Stimulated activated CD8-positive, alpha-beta memory T cell treated with anti-CD3 and anti-CD28 coated beads, Interleukin-12 subunit alpha, Interleukin-12 subunit beta, amount 100 ng/mL, for 24 hours (primary cell): ENCODE measurements around the gene KCNN4.
"Not testable (repeated sequence)": the region's sequence is repeated elsewhere in the genome, so short reads cannot be mapped to it uniquely, and the experiment has no call there.

Source experiments
- DNase-seq: peaks from one replicate; pipeline ENCODE4 v3.0.0-alpha.2; 2020; ENCODE audit errors: extremely low read depth

Gene KCNN4

DNA sequence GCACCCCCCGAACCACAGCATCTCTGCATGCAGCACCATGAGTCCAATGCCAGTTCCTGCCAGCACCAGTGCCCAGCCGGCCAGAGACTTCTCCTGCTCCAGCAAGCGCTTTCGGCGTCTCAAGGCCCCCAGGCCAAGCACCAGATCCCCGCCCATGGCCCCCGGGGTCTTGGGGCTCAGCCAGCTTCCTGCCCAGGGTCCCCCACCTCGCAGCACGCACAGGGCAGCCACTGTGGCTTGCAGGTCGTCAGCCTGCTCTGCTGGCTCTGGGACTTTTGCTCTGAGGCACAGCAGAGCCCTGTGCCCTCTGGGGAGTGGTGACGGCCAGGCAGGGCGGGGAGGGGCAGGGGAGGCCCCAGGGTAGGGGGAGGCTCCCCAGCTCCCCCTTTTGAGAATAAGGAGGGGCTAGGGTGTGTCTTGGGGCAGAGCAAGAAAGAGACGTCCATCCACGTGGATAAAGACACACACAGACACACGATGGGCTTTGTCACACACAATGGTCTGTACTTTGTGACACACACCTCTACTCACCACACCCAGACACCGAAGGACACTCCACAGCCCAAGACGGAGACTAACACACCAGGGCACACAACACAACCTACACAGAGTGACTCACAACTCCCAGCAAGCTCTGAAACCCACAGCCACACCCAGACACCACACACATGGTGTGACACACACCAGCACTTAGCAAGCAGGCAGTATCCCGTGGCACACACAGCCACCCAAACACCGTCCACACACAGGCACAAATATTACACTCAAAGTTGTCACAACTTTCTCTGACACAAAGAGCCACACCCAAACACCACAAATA, at the start of gene KCNN4:
Gene KCNN4 (minus strand): TSS at position 268 of the 820 bp plus-strand sequence. CDS start 112 bp downstream, at position 156.
- peak; percentile 55 for DNase-seq

DNA sequence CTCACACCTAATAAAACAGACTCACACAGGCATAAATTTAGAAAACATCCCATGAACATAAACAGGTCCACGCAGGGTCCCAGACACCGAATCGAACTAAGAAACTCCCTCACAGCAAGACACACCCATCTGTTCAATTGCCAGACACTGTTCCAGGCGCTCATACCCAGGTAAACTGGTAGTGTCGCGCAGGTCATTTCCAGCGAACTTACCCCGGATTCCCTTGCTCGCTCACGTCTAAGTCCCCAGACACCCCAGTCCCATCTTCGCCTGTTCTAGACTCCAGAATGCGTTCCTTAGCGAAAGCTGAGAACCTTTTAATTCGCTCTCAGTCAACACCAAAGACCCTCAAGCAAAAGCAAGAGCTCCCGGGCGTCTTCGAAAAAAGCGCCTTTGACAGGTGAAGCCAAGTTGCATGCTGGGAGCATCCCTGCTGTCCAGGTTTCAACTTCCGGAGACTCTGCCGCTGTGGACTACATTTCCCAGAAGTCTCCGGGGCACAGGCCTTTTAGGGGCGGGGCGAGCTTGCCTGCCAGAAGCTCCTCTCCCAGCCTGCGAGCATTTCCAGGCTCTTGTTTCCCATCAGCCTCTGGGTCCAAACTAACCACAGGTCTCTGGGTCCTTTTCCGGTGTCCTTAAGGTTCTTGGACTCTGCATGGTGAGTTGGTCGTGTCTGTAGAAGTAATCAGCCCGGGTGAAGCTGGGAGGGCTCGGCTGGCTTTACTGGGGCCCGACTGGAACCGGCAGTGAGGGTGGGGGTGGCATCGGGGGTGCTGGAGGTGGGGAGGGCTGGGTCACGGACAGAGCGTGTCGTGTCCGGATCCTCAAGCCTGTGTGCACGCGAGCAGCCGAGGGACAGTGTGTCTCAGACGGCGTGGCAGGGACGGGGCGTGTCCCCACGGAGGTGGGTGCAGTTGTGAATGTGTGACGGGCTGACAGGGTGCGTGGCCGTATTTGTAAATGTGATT, 46.3 kb upstream of the KCNN4 start, which contains the start of gene ZNF283:
Gene ZNF283 (plus strand): TSS at position 535 of the 968 bp plus-strand sequence. CDS start 6,184 bp downstream, outside the sequence.
- DNase-seq, result peak; percentile 62

DNA sequence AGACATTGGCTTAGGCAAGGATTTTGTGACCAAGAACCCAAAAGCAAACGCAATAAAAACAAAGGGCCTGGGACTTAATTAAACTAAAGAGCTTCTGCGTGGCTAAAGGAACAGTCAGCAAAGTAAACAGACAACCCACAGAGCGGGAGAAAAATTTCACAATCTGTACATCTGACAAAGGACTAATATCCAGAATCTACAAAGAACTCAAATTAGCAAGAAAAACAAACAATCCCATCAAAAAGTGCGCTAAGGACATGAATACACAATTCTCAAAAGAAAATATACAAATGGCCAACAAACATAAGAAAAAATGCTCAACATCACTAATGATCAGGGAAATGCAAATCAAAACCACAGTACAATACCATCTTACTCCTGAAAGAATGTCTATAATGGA, 43.8 kb upstream of the KCNN4 start:
- not testable (repeated sequence) for DNase-seq

DNA sequence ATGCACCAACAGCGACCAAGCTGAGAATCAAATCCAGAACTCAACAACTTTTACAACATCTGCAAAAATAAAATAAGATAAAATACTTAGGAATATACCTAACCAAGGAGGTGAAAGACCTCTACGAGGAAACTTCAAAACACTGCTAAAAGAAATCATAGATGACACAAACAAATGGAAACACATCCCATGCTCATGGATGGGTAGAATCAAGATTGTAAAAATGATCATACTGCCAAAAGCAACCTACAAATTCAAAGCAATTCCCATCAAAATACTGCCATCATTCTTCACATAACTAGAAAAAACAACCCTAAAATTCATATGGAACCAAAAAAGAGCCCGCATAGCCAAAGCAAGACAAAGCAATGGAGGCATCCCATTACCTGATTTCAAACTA, 43.1 kb upstream of the KCNN4 start:
- not testable (repeated sequence) for DNase-seq

GRCh38 chr19:43820884-43821215, 40.1 kb upstream of the KCNN4 start:
- no peak for DNase-seq

GRCh38 chr19:43820098-43820883, 39.5 kb upstream of the KCNN4 start:
- DNase-seq, result no peak

- no peak for DNase-seq
Observed at GRCh38 chr19:43818500-43818899, 37.7 kb upstream of the KCNN4 start.

GRCh38 chr19:43817454-43817853, 36.7 kb upstream of the KCNN4 start:
- DNase-seq, result not testable (repeated sequence)

- no peak for DNase-seq
Observed at GRCh38 chr19:43814663-43815352, 34.0 kb upstream of the KCNN4 start.

- no peak for DNase-seq
Observed at GRCh38 chr19:43812688-43813087, 31.9 kb upstream of the KCNN4 start.

- DNase-seq, result no peak
Observed at GRCh38 chr19:43812259-43812658, 31.5 kb upstream of the KCNN4 start.

DNA sequence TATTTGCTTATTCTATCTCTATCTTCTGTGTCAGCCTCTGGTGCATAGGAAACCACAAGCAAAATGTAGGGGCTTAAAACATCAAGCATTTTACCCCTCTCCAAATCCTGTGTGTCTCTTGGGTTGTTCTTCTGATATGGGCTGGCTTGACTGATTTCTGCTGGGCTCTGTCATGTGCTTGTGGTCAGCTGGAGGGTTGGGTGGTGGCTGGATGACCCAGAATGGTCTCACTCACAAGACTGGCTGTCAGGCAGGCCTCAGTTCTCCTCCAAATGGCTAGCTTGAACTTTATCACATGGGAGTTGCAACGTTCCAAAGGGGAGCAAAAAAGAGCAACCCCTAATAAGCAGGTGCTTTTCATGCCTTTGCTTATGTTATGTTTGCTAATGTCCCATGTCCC, 31.1 kb upstream of the KCNN4 start:
- no peak for DNase-seq

DNA sequence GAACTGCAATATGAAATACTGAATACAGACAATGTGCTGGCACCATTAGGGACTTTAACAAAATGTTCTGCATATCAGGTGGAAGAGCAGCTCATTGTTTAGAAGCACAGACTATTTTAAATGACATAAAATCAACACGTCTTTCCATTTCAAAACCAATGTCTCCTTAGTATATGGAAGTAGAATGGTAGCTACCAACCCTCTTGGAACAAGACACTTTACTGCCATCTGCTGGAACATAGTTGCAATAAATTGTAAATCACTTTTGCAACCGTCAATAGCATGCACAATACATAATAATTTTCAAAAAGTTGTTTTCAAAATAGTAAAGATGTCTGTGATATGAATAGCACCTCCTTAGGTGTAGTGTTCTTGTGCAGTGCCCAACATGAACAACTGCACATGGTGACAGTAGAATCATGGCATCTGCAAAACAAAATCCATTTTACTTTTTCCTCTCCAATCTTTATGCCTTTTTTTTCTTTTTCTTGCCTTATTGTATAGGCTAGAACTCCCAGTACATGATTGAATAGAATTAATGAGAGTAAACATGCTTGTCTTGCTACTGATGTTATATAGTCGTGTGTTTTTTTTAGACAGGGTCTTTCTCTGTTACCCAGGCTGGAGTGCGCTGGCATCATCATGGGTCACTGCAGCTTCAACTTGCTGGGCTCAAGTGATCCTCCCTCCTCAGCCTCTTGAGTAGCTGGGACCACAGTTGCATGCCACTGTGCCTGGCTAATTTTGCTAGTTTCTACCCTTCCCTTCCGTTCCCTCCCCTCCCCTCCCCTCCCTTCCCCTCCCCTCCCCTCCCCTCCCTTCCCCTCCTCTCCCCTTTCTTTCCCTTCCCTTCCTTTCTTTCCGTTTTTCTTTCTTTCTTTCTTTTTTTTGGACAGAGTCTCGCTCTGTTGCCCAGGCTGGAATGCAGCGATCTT, 29.3 kb upstream of the KCNN4 start:
- no peak for DNase-seq

GRCh38 chr19:43807651-43808050, 26.9 kb upstream of the KCNN4 start:
- DNase-seq, result no peak

DNA sequence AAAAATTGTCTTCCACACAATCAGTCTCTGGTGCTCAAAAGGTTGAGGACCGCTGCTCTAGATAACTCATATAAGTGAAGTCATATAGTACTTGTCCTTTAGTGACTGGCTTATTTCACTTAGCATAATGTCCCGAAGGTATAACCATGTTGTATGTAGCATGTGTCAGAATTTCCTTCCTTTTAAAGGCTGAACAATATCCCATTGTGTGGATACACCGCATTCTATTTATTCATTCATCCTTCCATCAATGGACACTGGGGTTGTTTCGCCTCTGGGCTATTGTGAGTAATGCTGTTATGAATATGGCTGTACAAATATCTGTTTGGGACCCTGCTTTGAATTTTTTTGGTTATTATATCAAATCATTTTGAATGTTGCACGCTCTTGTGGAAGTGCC, 26.1 kb upstream of the KCNN4 start:
- DNase-seq, result no peak

DNA sequence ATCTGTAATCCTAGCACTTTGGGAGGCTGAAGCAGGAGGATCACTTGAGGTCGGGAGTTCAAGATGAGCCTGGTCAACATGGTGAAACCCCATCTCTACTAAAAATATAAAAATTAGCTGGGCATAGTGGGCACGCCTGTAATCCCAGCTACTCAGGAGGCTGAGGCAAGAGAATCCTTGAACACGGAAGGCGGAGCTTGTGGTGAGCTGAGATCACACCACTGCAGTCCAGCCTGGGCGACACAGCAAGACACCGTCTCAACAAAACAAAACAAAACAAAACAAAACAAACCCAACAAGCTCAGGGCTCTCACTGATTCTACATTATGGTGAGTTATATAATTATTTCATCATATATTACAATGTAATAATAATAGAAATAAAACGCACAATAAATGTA, 25.6 kb upstream of the KCNN4 start:
- DNase-seq, result not testable (repeated sequence)

GRCh38 chr19:43804432-43804831, 23.7 kb upstream of the KCNN4 start:
- DNase-seq, result no peak

GRCh38 chr19:43802216-43802951, 21.6 kb upstream of the KCNN4 start, which contains the start of gene LYPD5:
LYPD5 (minus strand) TSS chr19:43802447; CDS start chr19:43802380, 67 bp downstream.
- no peak for DNase-seq

- DNase-seq, result no peak
Observed at GRCh38 chr19:43799502-43800142, 18.8 kb upstream of the KCNN4 start.
